Chondrocyte (in vitro differentiated cells): ENCODE measurements around the gene PHF1. TPM values are rescaled to one million over a fixed set of nuclear protein-coding genes. Genes with fewer than 3 reads are reported as not detected.

Experiments used
- DNase-seq: peaks from one replicate; pipeline ENCODE4 v3.0.0; 2021; ENCODE audit warnings: mixed read lengths, low spot score
- H3K27ac Mint-ChIP-seq: one replicate; pipeline ENCODE4 v1.8.0; 2021; ENCODE audit warnings: mild to moderate bottlenecking, moderate library complexity, mixed read lengths; ENCODE audit not compliant: unreplicated experiment
- H3K27me3 Mint-ChIP-seq: 2 replicates; pipeline ENCODE4 v1.8.0; 2021; ENCODE audit warnings: low read depth, mixed read lengths
- H3K36me3 Mint-ChIP-seq: 2 replicates; pipeline ENCODE4 v1.8.0; 2021; ENCODE audit warnings: low read depth, mixed read lengths
- H3K4me1 Mint-ChIP-seq: 2 replicates; pipeline ENCODE4 v1.8.0; 2021; ENCODE audit warnings: low read depth, mild to moderate bottlenecking, mixed read lengths
- H3K4me3 Mint-ChIP-seq: one replicate; pipeline ENCODE4 v1.8.0; 2021; ENCODE audit warnings: mild to moderate bottlenecking, moderate library complexity, mixed read lengths; ENCODE audit not compliant: unreplicated experiment
- H3K9me3 Mint-ChIP-seq: 2 replicates; pipeline ENCODE4 v1.8.0; 2021; ENCODE audit warnings: low read depth, mixed read lengths
- CTCF ChIP-seq: fragments of 200-600 bp; sonication (generic); IDR thresholded peaks from 2 replicates; pipeline ENCODE4 v1.5.0; 2021; ENCODE audit warnings: antibody characterized with exemption, mild to moderate bottlenecking, moderate library complexity
- total RNA-seq: library from RNA; stranded (reverse); gene quantifications from 3 replicates; pipeline ENCODE4 v1.2.1, GENCODE V29; 2021

PHF1 gene
- total RNA-seq, 1 donor from 2014 or later, result 43.2 TPM

GRCh38 chr6:33419580-33420490 lies 9.0 kb downstream of the PHF1 start, which contains the start of gene SYNGAP1:
SYNGAP1 (plus strand) TSS chr6:33420065; CDS start chr6:33420265, 200 bp downstream.
- no peaks in the 10 kb centered on the region for H3K9me3 Mint-ChIP-seq
- H3K4me1 Mint-ChIP-seq, result peaks cover 70% of the 10 kb centered on the region
- no peak for DNase-seq
- TF ChIP-seq CTCF, result no peak
- peak within 1 kb of the TSS; percentile 99 for H3K27ac Mint-ChIP-seq
- peaks cover 12% of the 10 kb centered on the region for H3K36me3 Mint-ChIP-seq
- H3K27me3 Mint-ChIP-seq, result no peaks in the 10 kb centered on the region
- peak within 1 kb of the TSS; percentile 99 for H3K4me3 Mint-ChIP-seq

DNA sequence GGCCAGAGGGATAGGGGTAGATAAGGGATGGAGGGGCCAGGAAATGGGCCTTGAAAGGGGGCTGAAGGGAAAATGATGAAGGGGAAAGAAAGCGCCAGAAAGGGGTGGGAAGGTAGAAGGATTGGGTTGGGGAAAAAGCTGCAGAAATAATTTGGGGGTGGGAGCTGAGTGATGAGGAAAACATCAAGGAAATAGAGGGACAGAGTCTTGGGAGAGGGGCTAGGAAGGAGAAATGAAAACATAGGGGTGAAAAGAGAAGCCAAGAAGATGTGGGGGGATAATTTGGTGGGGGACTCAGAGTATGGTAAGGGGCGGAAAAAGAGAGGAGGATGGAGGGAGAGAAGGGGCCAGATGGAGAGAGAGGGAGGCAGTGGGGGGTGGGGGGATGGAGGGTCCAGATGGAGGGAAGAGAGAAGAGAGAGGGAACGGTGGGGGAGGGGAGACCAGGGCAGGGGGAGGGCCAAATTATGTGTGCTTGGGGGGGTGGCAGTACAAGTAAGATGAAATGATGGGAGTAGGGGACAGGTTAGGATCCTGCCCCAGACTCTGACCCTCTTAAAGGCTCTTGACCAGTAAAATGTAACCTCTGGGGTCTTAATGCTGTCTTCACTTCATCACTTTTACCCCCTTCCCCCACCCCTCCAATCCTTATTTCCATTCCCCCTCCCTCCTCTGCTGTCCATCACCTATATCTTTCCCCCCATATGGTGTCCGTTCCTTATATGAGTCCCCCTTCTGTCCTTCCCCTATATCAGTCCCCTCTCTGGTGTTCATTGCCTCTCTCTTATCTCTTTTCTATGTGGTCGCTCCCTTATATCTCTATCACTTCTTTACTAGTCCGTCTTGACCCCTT lies 9.9 kb downstream of the PHF1 start:
- no peak for TF ChIP-seq CTCF
- no peak for DNase-seq
- H3K4me3 Mint-ChIP-seq, result peak overlapping the region; percentile 72
- H3K9me3 Mint-ChIP-seq, result no peaks in the 10 kb centered on the region
- no peaks in the 10 kb centered on the region for H3K27me3 Mint-ChIP-seq
- peaks cover 68% of the 10 kb centered on the region for H3K4me1 Mint-ChIP-seq
- peaks cover 9% of the 10 kb centered on the region for H3K36me3 Mint-ChIP-seq
- H3K27ac Mint-ChIP-seq, result peak overlapping the region; percentile 75

DNA sequence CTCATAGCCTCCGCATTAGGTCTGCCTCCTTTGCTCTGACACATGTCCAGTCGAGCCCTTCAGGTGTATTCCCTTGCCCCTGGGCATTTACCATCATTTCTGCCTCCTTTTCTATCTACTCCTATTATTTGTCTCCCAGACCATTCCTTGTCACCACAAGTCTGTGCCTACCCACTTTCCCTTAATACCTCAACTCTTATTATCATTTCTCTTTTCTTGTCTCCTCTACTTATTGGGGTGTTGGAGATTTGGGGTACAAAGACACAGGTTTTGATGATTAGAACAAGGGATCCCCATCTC lies 10.5 kb downstream of the PHF1 start:
- no peak for DNase-seq
- H3K4me3 Mint-ChIP-seq, result peak overlapping the region; percentile 72
- no peaks in the 10 kb centered on the region for H3K9me3 Mint-ChIP-seq
- H3K27ac Mint-ChIP-seq, result peak overlapping the region; percentile 14
- H3K36me3 Mint-ChIP-seq, result peaks cover 9% of the 10 kb centered on the region
- no peaks in the 10 kb centered on the region for H3K27me3 Mint-ChIP-seq
- no peak for TF ChIP-seq CTCF
- peaks cover 67% of the 10 kb centered on the region for H3K4me1 Mint-ChIP-seq

- Mint-ChIP-seq H3K4me1 (peaks cover 68% of the 10 kb centered on the region), H3K36me3 (peaks cover 9% of the 10 kb centered on the region), H3K27me3 (no peaks in the 10 kb centered on the region), H3K9me3 (no peaks in the 10 kb centered on the region), H3K27ac (peak overlapping the region; percentile 78), H3K4me3 (peak overlapping the region; percentile 90)
- TF ChIP-seq CTCF, result no peak
- DNase-seq, result no peak
Observed at GRCh38 chr6:33423777-33424176, 13.0 kb downstream of the PHF1 start.
